ENCODE results near the gene CEP290. TPM values are rescaled to one million over a fixed set of nuclear protein-coding genes. Genes with fewer than 3 reads are reported as not detected.

Gene CEP290
- total RNA-seq, 1 experiment from 2014 or later, result 12.8 TPM

- H3K27ac Mint-ChIP-seq, result no peak overlapping the region
- Histone ChIP-seq H2BK20ac (ENCODE audit: low read depth, low read length, poor library complexity, severe bottlenecking) (no peak overlapping the region), H2BK15ac (ENCODE audit: low read depth, low read length) (no peak overlapping the region), H3K18ac (ENCODE audit: insufficient read length, low read depth, low read length) (no peak overlapping the region), H3K56ac (ENCODE audit: insufficient read length, low read depth, low read length) (no peak overlapping the region), H3K4me1 (ENCODE audit: insufficient read depth, low read length) (no peaks in the 10 kb centered on the region), H3K9me3 (ENCODE audit: control insufficient read depth, low read depth, low read length) (no peaks in the 10 kb centered on the region), H3K14ac (ENCODE audit: insufficient read depth, low read length) (no peak overlapping the region; the same call in 1 of the 2 replicates), H3K27me3 (ENCODE audit: insufficient read depth, low read length) (no peaks in the 10 kb centered on the region), H3K4ac (ENCODE audit: low read depth, low read length) (no peak overlapping the region), H4K8ac (replicated peaks; ENCODE audit: insufficient read length, low read depth, low read length) (no peak overlapping the region), H4K91ac (ENCODE audit: insufficient read length, low read depth, low read length) (no peak overlapping the region), H4K5ac (ENCODE audit: insufficient read length, low read depth, low read length) (no peak overlapping the region), H3K79me2 (ENCODE audit: insufficient read depth, low read length) (peaks cover 1% of the 10 kb centered on the region; the same call in 1 of the 2 replicates), H3K23ac (ENCODE audit: insufficient read length, low read depth, low read length) (no peak overlapping the region), H3K27ac (ENCODE audit: insufficient read length, low read depth, low read length) (no peak overlapping the region), H3T11ph (ENCODE audit: low read length) (no peak overlapping the region), H2BK120ac (ENCODE audit: low read depth, low read length, poor library complexity, severe bottlenecking) (no peak overlapping the region), H3K9ac (ENCODE audit: extremely low read depth, insufficient read length, low read length) (peak overlapping the region; percentile 92), H4K20me1 (ENCODE audit: control insufficient read depth, insufficient read depth, insufficient read length) (no peaks in the 10 kb centered on the region), H3K79me1 (ENCODE audit: insufficient read depth, low read depth, low read length, poor library complexity, severe bottlenecking) (no peaks in the 10 kb centered on the region), H3K23me2 (ENCODE audit: insufficient read length, low read depth, low read length, poor library complexity, severe bottlenecking) (peaks cover 7% of the 10 kb centered on the region), H3K4me2 (ENCODE audit: insufficient read depth, insufficient read length, low read length) (peak overlapping the region; percentile 98), H2BK5ac (ENCODE audit: insufficient read length, low read length) (no peak overlapping the region), H2AK5ac (ENCODE audit: insufficient read length, low read length) (no peak overlapping the region), H2AFZ (ENCODE audit: low read length) (no peak overlapping the region), H2BK12ac (ENCODE audit: insufficient read length, low read depth, low read length) (no peak overlapping the region)
- H3K9me3 Mint-ChIP-seq, result peaks cover 7 to 11% of the 10 kb centered on the region in 2 experiments
- H3K36me3 Mint-ChIP-seq (ENCODE audit: insufficient read depth in 1 of 3, low read depth in 3 of 3), result peaks cover 7 to 12% (median 10%) of the 10 kb centered on the region in 3 experiments; a peak in 5 of 7 replicates
- peak overlapping the region; percentile 95 for H3K4me3 Mint-ChIP-seq
- H3K27me3 Mint-ChIP-seq (ENCODE audit: low read depth), result no peaks in the 10 kb centered on the region
- WGBS (ENCODE audit: extremely low coverage, insufficient read length, low lambda C conversion rate), result no CpG with 5 or more reads among the region's 5 CpGs
- DNase-seq, result no peak
- peaks cover 32 to 37% of the 10 kb centered on the region in 2 experiments for H3K4me1 Mint-ChIP-seq
- TF ChIP-seq CTCF (conservative IDR thresholded peaks at IDR 0.05), result no peak
These were observed 106.0 kb downstream of the CEP290 start for GRCh38 chr12:88035907-88036289.

All from H9 (cell line).